Subcutaneous adipose tissue (tissue), 4 donors: ENCODE results near the gene ZBTB32. TPM values are rescaled to one million over a fixed set of nuclear protein-coding genes. Genes with fewer than 3 reads are reported as not detected.

Experiments
- CTCF ChIP-seq: fragments of 450-650 bp; IDR thresholded peaks from one replicate; pipeline ENCODE4 v1.5.1; 2016; ENCODE audit warnings: low read depth, mild to moderate bottlenecking, control low read depth, antibody characterized with exemption, moderate library complexity
- total RNA-seq, 4 donors: library from RNA; depleted of rRNA; stranded (reverse); fragments of >200 nt; gene quantifications; one replicate each; pipeline ENCODE4 v1.1.0, GENCODE V29; 2016

The ZBTB32 gene
- total RNA-seq, 4 donors from 2014 or later, result 0.33 TPM; not detected in 3

- no peak for TF ChIP-seq CTCF
Measured at GRCh38 chr19:35713904-35714495, 9.6 kb downstream of the ZBTB32 start.

DNA sequence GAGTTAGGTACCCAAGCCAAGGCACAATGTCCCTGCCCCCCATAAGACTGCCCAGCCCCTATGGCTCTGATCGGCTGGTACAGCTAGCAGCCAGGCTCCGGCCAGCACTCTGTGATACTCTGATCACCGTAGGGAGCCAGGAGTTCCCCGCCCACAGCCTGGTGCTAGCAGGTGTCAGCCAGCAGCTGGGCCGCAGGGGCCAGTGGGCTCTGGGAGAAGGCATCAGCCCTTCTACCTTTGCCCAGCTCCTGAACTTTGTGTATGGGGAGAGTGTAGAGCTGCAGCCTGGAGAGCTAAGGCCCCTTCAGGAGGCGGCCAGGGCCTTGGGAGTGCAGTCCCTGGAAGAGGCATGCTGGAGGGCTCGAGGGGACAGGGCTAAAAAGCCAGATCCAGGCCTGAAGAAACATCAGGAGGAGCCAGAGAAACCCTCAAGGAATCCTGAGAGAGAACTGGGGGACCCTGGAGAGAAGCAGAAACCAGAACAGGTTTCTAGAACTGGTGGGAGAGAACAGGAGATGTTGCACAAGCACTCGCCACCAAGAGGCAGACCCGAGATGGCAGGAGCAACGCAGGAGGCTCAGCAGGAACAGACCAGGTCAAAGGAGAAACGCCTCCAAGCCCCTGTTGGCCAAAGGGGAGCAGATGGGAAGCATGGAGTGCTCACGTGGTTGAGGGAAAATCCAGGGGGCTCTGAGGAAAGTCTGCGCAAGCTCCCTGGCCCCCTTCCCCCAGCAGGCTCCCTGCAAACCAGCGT is 10.4 kb downstream of the ZBTB32 start:
- no peak for TF ChIP-seq CTCF

- TF ChIP-seq CTCF, result no peak
Measured at GRCh38 chr19:35715355-35715809, 11.0 kb downstream of the ZBTB32 start.

DNA sequence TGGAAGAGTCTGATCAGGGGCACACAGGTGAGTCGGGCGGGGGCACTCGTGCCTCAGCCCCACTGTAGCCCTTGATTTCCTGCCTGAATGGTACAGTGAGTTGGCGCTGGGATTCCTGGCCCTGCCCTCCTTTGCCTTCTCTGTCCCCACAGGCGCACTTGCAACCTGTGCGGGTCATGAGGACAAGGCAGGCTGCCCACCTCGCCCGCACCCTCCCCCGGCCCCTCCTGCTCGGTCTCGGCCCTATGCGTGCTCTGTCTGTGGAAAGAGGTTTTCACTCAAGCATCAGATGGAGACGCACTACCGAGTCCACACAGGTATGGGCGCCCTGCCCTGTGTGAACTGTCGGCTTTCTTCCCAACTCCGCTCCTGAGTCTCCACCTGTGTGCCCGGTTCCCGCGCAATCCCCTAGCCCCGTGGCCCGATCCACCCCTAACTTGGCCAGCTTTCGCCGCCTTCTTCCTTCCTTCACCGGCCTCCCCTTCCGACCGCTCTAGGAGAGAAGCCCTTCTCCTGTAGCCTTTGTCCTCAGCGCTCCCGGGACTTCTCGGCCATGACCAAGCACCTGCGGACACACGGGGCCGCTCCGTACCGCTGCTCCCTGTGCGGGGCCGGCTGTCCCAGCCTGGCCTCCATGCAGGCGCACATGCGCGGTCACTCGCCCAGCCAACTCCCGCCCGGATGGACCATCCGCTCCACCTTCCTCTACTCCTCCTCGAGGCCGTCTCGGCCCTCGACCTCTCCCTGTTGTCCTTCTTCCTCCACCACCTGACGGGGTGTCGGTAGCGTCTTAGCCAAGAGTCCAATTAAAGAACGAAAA is 11.8 kb downstream of the ZBTB32 start:
- TF ChIP-seq CTCF, result no peak

- no peak for TF ChIP-seq CTCF
Measured at GRCh38 chr19:35716801-35717664, 12.7 kb downstream of the ZBTB32 start.

GRCh38 chr19:35717665-35718344 is 13.4 kb downstream of the ZBTB32 start, which contains the start of gene KMT2B:
Gene KMT2B (plus strand): TSS chr19:35718003. CDS start chr19:35718019, 16 bp downstream.
- TF ChIP-seq CTCF, result no peak
